ENCODE measurements around the gene SORCS2.

The SORCS2 gene

GRCh38 chr4:7340553-7341433 lies 148.5 kb downstream of the SORCS2 start:
- Histone ChIP-seq H3K27ac (ENCODE audit: low read length) (no peak overlapping the region), H3K9ac (ENCODE audit: low read length) (no peak overlapping the region), H3K27me3 (ENCODE audit: low read depth, low read length) (no peaks in the 10 kb centered on the region), H3K4me2 (ENCODE audit: low read length) (no peak overlapping the region), H3K36me3 (replicated peaks; ENCODE audit: low read depth, low read length) (no peaks in the 10 kb centered on the region), H4K20me1 (ENCODE audit: insufficient read depth, low read length) (no peaks in the 10 kb centered on the region), H3K9me3 (ENCODE audit: insufficient read depth, low read length) (no peaks in the 10 kb centered on the region), H3K79me2 (ENCODE audit: low read length) (no peaks in the 10 kb centered on the region), H2AFZ (ENCODE audit: low read depth, low read length) (no peak overlapping the region), H3K4me3 (ENCODE audit: low read length) (no peak overlapping the region), H3K4me1 (ENCODE audit: low read length) (no peaks in the 10 kb centered on the region)
- TF ChIP-seq EZH2phosphoT487 (IDR thresholded peaks at IDR 0.05; ENCODE audit: low read depth): no peak
- TF ChIP-seq CTCF (IDR thresholded peaks at IDR 0.05; ENCODE audit: low read depth, low read length): no peak

DNA sequence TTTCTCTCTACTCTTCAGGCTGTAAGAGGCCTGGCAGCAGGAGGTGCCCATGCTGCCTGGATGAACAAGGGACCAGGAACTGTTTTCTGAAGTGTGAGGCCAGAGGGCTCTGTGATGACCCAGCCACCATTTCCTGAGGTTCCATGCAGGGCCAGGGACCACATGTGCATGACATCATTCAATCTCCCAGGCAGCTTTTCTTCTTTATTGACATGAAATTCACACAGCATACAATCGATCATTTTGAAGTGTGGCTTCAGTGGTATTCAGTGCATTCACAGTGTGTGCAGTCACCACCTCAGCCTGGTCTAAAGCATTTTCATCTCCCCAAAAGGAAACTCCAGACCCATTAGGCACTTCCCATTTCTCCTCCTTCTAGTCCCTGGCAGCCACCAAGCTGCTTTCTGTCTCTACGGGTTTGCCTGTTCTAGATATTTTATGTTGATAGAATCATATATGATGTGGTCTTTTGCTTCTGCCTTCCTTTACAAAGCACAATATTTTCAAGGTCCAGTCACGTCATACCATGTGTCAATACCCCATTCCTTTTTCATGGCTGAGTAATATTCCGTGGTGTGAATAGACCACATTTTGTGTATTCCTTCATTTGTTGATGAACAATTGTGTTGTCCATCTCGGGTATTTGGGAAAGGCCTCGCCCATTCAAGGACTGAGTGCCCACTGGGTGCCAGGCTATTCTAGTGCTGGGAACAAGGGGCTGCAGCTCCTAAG lies 149.3 kb downstream of the SORCS2 start:
- Histone ChIP-seq H3K4me2 (ENCODE audit: low read length) (no peak overlapping the region), H3K4me1 (ENCODE audit: low read length) (no peaks in the 10 kb centered on the region), H3K36me3 (replicated peaks; ENCODE audit: low read depth, low read length) (no peaks in the 10 kb centered on the region), H3K9ac (ENCODE audit: low read length) (no peak overlapping the region), H3K27me3 (ENCODE audit: low read depth, low read length) (no peaks in the 10 kb centered on the region), H3K9me3 (ENCODE audit: insufficient read depth, low read length) (no peaks in the 10 kb centered on the region), H3K4me3 (ENCODE audit: low read length) (no peak overlapping the region), H3K79me2 (ENCODE audit: low read length) (no peaks in the 10 kb centered on the region), H2AFZ (ENCODE audit: low read depth, low read length) (no peak overlapping the region), H3K27ac (ENCODE audit: low read length) (no peak overlapping the region), H4K20me1 (ENCODE audit: insufficient read depth, low read length) (no peaks in the 10 kb centered on the region)
- TF ChIP-seq EZH2phosphoT487 (IDR thresholded peaks at IDR 0.05; ENCODE audit: low read depth): no peak
- TF ChIP-seq CTCF (IDR thresholded peaks at IDR 0.05; ENCODE audit: low read depth, low read length): no peak

GRCh38 chr4:7342223-7343080 lies 150.1 kb downstream of the SORCS2 start:
- Histone ChIP-seq H2AFZ (ENCODE audit: low read depth, low read length) (no peak overlapping the region), H3K4me3 (ENCODE audit: low read length) (no peak overlapping the region), H4K20me1 (ENCODE audit: insufficient read depth, low read length) (no peaks in the 10 kb centered on the region), H3K36me3 (replicated peaks; ENCODE audit: low read depth, low read length) (no peaks in the 10 kb centered on the region), H3K4me1 (ENCODE audit: low read length) (no peaks in the 10 kb centered on the region), H3K9me3 (ENCODE audit: insufficient read depth, low read length) (no peaks in the 10 kb centered on the region), H3K4me2 (ENCODE audit: low read length) (no peak overlapping the region), H3K27me3 (ENCODE audit: low read depth, low read length) (no peaks in the 10 kb centered on the region), H3K79me2 (ENCODE audit: low read length) (no peaks in the 10 kb centered on the region), H3K27ac (ENCODE audit: low read length) (no peak overlapping the region), H3K9ac (ENCODE audit: low read length) (no peak overlapping the region)
- TF ChIP-seq EZH2phosphoT487 (IDR thresholded peaks at IDR 0.05; ENCODE audit: low read depth): no peak
- no peak for TF ChIP-seq CTCF (IDR thresholded peaks at IDR 0.05; ENCODE audit: low read depth, low read length)
